ENCODE results near the gene SRGAP3.
A peak's percentile ranks its signal among the peaks of the same experiment; 100 is the strongest.

The SRGAP3 gene

DNA sequence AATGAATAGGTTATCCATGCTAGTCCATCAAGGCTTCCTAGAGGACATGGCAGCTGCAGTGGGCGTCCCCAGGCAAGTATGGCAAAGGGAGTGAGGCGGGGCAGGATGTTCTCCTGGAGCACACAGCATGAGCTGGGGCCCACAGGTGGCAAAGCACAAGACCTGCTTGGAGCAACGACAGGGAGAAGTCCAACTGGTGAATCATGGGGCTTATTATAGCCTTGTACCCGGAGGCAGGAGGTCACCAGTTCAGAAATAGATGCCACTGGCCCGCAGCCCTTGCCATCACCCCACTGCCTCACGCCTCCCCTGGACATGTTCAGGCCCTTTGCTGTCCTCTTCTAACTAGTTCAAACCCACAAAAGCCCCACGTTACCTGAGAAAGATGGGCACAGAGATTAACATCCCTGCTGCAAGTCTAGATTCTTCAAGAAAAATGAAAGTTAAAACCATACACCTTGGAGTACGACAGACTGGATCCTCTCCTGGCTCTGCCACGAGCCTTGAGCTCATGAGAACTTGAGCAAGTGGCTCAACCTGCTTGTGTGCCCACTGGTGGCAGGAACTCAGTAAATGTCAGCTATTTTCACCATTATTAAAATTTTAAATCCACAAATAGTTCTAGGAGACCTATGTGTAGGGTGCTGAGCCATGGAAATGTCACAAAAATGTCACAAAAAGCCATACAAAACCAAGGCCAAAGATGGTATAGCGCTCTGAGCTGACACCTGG, 1.8 kb upstream of the SRGAP3 start:
- no peak for DNase-seq

DNA sequence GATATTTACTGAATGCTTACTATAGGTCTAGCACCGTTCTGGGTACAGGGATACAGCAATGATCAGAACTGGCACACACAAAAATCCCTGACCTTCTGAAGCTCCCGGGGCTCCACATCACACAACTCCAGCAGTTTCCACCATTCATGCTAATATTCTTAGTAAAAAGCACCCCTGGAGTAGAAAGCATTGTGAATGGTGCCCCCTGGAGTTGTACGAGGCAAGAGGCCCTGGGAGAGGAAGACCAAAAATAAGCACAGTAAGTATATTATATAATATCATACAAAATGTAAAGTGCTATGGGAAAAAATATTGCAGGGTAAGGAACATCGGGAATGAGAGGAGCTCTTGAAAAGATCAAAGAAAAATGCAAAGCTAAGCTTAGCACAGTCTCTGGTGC, 790 bp upstream of the SRGAP3 start:
- DNase-seq = no peak

GRCh38 chr3:9248522-9249271, 749 bp downstream of the SRGAP3 start:
- DNase-seq = peak; percentile 41

GRCh38 chr3:9247941-9248521, 1.4 kb downstream of the SRGAP3 start:
- no peak for DNase-seq

DNA sequence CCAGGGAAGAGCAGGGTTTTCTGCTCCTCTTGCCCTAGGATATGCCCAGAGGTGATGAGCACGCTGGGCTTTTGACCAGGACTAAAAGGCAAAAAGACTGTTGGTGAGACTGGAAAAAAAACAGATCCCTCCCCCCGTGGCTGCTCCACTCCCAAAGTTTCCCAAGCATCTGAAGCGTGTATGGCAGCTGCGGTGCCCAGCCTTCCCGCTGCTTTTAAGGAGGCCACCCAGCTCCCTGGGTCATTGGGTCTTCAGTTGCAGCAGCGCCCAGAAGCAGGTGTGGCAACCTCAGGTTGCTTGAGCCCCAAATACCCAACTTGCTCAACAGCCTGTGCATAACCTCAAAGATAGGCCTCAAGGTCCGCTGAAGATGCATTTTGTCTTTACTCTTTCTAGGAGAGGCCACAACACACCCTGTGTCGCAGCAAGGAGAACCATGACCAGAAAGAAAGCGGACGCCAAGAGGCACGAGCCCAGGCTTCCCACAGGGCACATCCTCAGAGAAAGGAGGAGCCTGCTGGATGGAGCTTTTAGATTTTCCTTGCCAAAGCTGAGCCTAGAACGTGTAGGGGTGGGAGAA, 2.0 kb downstream of the SRGAP3 start:
- peak; percentile 8 for DNase-seq

DNA sequence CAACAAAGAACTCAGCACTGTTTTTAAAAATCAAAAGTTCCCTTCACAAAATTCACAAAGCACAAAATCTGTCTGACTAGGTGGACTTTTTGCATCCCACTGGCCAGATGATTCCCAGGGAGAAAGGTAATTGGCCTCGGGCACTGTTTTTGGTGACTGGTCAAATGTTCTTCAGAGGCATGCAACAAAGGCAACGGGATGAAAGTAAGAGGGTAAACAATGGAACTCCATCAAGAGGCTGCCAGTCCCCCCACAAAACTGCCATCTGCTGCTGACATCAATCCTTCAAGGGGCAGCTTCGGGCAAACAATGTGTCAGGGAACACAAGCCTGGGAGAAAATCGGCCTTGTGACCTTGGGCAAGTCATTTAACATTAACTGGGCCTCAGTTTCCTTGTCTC, 3.3 kb downstream of the SRGAP3 start:
- DNase-seq = no peak

DNA sequence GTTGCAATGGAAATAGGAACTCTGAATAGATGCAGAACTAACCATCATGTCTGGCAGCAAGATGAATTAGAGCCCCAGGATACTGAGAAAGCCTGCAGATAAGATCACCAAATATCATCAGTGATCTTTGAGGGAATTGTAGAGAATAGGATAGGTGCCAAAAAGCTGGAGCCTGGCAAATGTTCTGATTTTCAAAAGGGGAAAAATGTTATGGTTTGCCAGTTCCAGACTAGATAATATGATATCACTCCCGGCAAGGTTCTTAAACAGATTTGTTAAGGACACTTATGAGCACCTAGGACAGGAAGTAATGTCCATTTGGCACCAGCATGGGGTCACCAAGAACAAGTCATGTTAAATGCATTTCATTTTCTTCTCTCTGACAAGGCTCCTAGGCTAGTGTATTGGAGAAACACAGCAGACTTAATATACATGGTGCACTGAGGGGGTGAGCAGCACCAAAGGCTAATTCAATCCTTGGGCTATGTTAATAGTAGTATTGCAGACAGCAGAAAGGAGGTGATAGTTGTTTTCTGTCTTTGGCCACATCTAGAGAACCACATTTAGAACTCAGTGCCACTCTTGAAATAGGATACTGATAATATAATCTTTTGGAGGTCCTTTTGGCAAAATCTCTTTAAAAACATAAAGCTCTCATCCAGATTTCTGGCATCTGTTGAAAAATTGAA, 4.8 kb downstream of the SRGAP3 start:
- peak; percentile 7 for DNase-seq

DNA sequence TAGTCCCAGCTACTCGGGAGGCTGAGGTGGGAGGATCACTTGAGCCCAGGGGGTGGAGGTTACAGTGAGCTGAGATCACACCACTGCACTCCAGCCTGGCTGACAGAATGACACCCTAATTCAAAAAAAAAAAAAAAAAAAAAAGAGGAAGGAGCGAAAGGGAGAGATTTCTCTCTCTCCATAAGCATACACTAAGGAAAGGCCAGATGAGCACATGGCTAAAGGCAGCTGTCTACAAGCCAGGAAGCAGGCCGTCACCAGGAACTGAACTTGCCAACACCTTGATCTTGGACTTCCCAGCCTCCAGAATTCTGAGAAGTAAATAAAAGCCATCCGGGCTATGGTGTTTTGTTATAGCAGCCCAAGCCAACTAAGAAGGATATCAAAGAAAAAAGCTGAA, 7.5 kb downstream of the SRGAP3 start:
- no peak for DNase-seq

DNA sequence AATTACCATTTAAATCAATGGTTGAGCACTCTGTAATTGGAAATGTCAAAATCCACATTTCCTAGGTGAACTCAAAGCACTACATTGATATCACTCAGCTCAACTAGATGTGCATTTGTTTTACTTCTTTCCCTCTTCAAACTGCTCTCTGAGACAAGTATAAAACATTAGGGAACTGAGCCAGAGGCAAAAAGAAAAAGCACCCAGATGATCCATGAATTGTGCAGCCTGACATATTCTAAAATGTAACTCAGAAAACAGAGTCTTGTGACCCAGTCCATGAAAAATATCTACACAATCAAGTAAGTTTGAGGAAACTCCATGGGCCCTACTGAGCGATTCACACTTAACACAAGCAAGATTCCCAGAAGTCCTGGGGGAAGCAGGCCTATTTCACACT, 9.8 kb downstream of the SRGAP3 start:
- DNase-seq = no peak

DNA sequence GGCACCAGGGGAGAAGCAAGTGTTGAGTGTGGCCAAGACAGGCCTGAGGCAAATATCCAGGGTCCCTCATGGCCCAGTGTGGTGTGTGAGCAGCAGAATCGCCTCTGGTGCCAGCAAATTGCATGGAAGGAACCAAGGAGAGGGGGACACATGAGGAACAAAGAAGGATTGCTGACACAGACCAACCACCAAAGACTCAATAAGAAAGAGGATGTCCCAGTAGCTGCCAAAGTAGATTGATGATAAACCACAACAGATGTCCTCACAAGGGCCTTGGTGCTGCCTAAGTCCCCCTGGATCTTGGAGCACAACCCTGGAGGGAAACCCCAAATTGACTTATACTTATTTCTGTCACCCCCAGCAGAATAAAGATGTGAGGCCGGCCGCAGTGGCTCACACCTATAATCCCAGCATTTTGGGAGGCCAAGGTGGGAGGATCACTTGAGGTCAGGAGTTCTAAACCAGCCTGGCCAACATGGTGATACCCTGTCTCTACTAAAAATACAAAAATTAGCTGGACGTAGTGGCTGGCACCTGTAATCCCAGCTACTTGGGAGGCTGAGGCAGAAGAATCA, 10.6 kb downstream of the SRGAP3 start:
- DNase-seq = no peak

GRCh38 chr3:9238276-9238675, 11.2 kb downstream of the SRGAP3 start:
- DNase-seq = no peak

DNA sequence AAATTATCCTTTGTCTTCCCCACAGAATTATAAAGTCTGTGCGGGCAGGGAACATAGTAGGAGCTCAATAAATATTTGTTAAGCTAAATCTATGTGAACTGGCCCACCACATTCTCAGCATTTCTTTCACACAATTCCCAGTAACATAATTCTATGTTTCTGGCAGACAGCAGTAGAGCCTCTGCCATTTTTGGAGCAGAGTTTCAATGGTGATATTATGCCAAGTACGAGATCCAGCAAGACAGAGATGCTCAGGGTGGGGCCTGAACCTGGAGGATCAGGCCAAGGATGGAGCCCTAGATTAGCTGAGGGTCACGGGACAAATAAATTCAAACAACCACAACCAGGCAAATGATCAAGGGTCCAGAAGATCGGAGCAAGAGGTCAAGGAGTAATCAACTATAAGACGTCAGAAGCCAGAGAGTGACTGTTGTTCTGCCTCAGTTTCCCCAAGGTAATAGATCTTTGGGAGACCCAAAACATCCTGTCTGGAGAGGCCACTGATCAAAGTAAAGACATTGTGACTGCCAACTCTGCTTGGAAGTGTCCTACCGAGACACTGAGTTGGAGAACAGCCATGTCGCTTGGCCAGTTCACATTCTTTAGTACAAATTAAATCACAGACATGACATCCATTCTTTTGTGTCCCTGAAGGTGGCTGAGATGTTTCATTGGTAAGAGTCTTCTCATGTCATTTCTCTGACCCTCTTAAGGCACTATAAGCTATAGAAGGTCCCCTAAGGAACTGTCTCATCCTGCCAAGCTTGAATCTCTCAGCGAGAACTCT, 15.4 kb downstream of the SRGAP3 start:
- DNase-seq = no peak

DNA sequence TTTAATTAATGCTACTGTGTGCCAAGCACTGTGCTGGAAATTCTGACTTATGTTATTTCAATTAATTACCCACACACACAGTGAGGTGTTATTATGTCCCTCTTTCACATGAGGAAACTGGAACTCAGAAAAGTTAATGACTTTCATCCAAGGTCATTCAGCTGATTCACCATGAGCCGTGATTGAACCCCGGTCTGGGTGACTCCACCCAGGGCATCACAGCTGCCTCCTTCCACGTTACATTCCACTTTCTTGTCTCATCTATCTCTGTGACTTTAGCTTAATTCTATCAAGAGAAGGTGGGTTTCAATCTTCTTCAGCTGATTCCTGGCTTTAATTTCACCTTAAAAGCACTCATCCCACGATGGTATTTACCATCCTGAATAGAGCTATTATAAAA, 16.3 kb downstream of the SRGAP3 start:
- DNase-seq = no peak

DNA sequence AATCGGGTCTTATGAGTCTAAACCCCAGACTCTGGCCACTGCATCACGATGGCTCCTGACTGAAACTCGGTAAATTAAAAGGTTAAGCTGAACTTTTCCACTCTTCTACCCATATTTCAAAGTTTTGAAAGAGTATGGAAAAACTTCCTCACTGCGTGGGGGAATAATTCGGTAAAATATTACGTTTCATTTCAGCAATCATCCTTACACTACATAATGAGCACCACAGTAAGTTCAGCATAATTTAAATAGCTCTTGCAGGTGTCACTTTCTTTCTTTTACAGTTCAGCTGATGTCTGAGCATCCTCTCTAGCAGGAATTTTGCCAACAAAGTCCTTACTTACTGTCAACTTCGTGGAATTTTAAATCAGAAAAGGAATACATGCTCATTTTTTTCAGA, 17.5 kb downstream of the SRGAP3 start:
- no peak for DNase-seq

GRCh38 chr3:9231471-9231870, 18.0 kb downstream of the SRGAP3 start:
- DNase-seq = no peak

- no peak for DNase-seq
Measured at GRCh38 chr3:9231006-9231405, 18.4 kb downstream of the SRGAP3 start.

DNA sequence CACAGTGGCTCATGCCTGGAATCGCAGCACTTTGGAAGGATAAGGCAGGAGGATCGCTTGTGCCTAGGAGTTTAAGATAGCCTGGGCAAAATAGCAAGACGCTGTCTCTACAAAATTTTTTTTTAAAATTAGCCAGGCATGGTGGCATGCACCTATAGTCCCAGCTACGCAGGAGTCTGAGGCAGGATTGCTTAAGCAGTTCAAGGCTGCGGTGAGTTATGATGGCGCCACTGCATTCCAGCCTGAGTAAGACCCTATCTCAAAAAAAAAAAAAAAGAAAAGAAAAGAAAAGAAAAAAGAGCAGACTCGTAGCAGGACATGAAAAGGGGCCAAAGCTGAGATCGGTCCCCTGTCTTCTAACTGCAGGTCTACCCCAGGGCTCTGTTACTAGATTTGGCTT, 18.9 kb downstream of the SRGAP3 start:
- no peak for DNase-seq

DNA sequence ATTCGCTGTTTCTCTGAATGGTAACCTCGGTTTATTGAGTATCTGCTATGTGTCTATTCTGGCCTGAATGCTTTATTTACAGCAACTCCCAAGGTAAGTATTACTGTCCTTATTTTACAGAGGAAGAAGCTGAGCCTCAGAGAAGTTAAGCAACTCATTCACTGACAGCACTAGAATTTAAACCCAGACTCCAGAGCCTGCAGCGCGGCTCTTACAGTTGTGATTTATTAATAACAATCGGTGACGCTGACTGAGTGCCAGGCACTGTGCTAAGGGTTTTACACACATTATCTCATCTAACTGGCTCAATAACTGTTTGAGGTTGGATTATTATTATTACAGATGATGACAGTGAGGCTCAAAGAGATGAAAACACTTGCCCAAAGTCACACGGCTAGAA, 19.6 kb downstream of the SRGAP3 start:
- DNase-seq = no peak

GRCh38 chr3:9229325-9229724, 20.1 kb downstream of the SRGAP3 start:
- DNase-seq = no peak

- DNase-seq = no peak
Measured at GRCh38 chr3:9226326-9226725, 23.1 kb downstream of the SRGAP3 start.

- no peak for DNase-seq
Measured at GRCh38 chr3:9225268-9225667, 24.2 kb downstream of the SRGAP3 start.

GRCh38 chr3:9224490-9224889, 25.0 kb downstream of the SRGAP3 start:
- DNase-seq = no peak

Data from DMS79 treated with DMSO at 0.1 percent for 48 hours (cell line).